GM12891 (cell line): ENCODE measurements around the gene PLEKHH1.

Source experiments
- PAX5 ChIP-seq: IDR thresholded peaks from 2 replicates; pipeline ENCODE4 v1.6.1; 2011; ENCODE audit warnings: low read length, moderate library complexity, mild to moderate bottlenecking; ENCODE audit not compliant: insufficient read depth, severe bottlenecking
- POLR2A ChIP-seq: IDR thresholded peaks from 2 replicates; pipeline ENCODE4 v1.6.1; 2011; ENCODE audit warnings: low read depth, low read length, control low read depth
- POLR2AphosphoS5 ChIP-seq: IDR thresholded peaks from 2 replicates; pipeline ENCODE4 v1.6.1; 2011; ENCODE audit warnings: low read depth, low read length, control low read depth
- POU2F2 ChIP-seq: IDR thresholded peaks from 2 replicates; pipeline ENCODE4 v1.6.1; 2011; ENCODE audit warnings: low read depth, mild to moderate bottlenecking, control low read depth, low read length, moderate library complexity
- SPI1 ChIP-seq: IDR thresholded peaks from 2 replicates; pipeline ENCODE4 v1.6.1; 2011; ENCODE audit warnings: low read depth, low read length, control low read depth
- TAF1 ChIP-seq: IDR thresholded peaks from 2 replicates; pipeline ENCODE4 v1.6.1; 2011; ENCODE audit warnings: low read depth, low read length, control low read depth

DNA sequence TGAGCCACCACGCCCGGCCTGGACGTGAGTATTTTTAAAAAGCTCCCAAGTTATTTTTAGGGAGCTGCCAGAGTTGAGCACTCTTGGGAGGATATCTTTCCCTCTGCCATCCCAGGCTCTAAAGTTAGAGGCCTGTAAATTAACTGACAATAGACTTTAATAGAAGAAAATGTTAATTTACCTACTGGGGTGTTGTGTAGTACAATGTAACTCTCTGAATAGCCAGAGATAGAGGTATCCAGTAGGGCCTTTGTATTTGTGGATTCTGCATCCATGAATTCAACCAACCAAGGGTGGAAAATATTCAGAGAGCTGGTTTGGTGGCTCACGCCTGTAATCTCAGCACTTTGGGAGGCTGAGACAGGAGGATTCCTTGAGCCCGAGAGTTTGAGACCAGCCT is 74.6 kb downstream of the PLEKHH1 start:
- no peak for TF ChIP-seq POLR2A
- no peak for TF ChIP-seq TAF1
- no peak for TF ChIP-seq POLR2AphosphoS5
- TF ChIP-seq SPI1: no peak
- no peak for TF ChIP-seq POU2F2
- no peak for TF ChIP-seq PAX5
